HFFc6 (cell line): Measurements from ENCODE around the gene CCDC158. TPM values are rescaled to one million over a fixed set of nuclear protein-coding genes. Genes with fewer than 3 reads are reported as not detected.
A peak's percentile ranks its signal among the peaks of the same experiment; 100 is the strongest.

ENCODE experiments used
- DNase-seq: peaks from one replicate; pipeline ENCODE4 v3.0.0-alpha.2; 2018
- H3K27ac Mint-ChIP-seq: 2 replicates; pipeline ENCODE4 v1.8.0; 2020; ENCODE audit warnings: mild to moderate bottlenecking, mixed read lengths
- H3K27me3 Mint-ChIP-seq: 2 replicates; pipeline ENCODE4 v1.8.0; 2021; ENCODE audit warnings: mild to moderate bottlenecking, moderate library complexity, mixed read lengths; ENCODE audit not compliant: insufficient read depth
- H3K36me3 Mint-ChIP-seq: 2 replicates; pipeline ENCODE4 v1.8.0; 2021; ENCODE audit warnings: low read depth, mixed read lengths
- H3K4me1 Mint-ChIP-seq: 2 replicates; pipeline ENCODE4 v1.8.0; 2020; ENCODE audit warnings: low read depth, mixed read lengths
- H3K4me3 Mint-ChIP-seq: 2 replicates; pipeline ENCODE4 v1.8.0; 2020; ENCODE audit warnings: mild to moderate bottlenecking, moderate library complexity, mixed read lengths
- H3K9me3 Mint-ChIP-seq: 2 replicates; pipeline ENCODE4 v1.8.0; 2020; ENCODE audit warnings: mild to moderate bottlenecking, mixed read lengths
- total RNA-seq, 6 experiments: library from RNA; stranded (reverse); fragmentation: NEBNext Ultra II Directional; extraction: Animal tissue kit (Norgen Biotek cat#: 25700); gene quantifications; 2 replicates in 1 of 6; 3 replicates in 5 of 6; pipeline ENCODE4 v1.2.3, GENCODE V29; 2021
- TF ChIP-seq, protein P1 (sequence below): fragments of 200-600 bp; sonication (generic); IDR thresholded peaks from 2 replicates; pipeline ENCODE4 v1.5.0; 2021; ENCODE audit warnings: antibody characterized with exemption, mild to moderate bottlenecking

The CCDC158 gene
- total RNA-seq, 6 experiments from 2014 or later = 0.05 TPM; not detected in 5

DNA sequence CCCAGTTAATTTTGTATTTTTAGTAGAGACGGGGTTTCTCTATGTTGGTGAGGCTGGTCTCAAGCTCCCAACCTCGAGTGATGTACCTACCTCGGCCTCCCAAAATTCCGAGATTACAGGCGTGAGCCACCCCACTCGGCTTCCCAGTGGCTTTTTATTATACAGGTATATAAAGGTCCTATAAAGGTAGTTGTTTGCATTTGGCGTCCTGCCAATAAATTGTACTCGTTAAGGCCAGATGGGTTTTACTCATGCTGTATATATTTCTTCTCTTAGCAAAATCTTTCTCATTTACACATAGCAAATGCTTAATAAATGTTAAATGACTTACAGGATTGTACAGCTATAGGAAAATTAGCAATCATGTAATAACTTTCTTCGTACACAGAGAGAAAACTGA lies 20.9 kb upstream of the CCDC158 start:
- H3K4me1 Mint-ChIP-seq = no peaks in the 10 kb centered on the region
- no peak for DNase-seq

DNA sequence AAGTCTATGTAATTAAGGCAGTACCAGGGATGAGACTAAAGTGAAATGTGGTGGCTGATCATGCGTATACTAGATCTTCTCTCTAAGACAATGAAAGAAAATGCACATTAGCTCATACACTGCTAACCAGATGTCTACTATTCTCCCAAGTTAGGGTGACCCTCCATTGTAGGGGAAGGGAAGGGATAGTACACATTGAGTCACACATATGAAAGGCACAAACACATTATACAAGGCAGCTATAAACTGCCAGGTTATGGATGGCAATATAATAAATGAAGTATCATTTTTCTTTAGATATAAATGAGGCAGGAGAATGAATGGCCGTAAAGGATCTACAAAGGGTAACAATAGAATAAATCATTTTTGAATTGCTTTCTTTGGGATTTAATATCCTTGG lies 18.6 kb upstream of the CCDC158 start:
- Mint-ChIP-seq H3K4me1 (peaks cover 17% of the 10 kb centered on the region), H3K27me3 (peaks cover 14% of the 10 kb centered on the region), H3K27ac (no peak overlapping the region), H3K4me3 (no peak overlapping the region), H3K36me3 (no peaks in the 10 kb centered on the region), H3K9me3 (no peaks in the 10 kb centered on the region)
- no peak for DNase-seq
- TF ChIP-seq, protein P1, sequence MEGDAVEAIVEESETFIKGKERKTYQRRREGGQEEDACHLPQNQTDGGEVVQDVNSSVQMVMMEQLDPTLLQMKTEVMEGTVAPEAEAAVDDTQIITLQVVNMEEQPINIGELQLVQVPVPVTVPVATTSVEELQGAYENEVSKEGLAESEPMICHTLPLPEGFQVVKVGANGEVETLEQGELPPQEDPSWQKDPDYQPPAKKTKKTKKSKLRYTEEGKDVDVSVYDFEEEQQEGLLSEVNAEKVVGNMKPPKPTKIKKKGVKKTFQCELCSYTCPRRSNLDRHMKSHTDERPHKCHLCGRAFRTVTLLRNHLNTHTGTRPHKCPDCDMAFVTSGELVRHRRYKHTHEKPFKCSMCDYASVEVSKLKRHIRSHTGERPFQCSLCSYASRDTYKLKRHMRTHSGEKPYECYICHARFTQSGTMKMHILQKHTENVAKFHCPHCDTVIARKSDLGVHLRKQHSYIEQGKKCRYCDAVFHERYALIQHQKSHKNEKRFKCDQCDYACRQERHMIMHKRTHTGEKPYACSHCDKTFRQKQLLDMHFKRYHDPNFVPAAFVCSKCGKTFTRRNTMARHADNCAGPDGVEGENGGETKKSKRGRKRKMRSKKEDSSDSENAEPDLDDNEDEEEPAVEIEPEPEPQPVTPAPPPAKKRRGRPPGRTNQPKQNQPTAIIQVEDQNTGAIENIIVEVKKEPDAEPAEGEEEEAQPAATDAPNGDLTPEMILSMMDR = no peak

More for the DNA sequence above, 20.9 kb upstream of the CCDC158 start:
- H3K9me3 Mint-ChIP-seq = no peaks in the 10 kb centered on the region
- peaks cover 17% of the 10 kb centered on the region for H3K27me3 Mint-ChIP-seq
- H3K27ac Mint-ChIP-seq = no peak overlapping the region
- H3K4me3 Mint-ChIP-seq = no peak overlapping the region
- TF ChIP-seq, protein P1 = no peak
- H3K36me3 Mint-ChIP-seq = no peaks in the 10 kb centered on the region

DNA sequence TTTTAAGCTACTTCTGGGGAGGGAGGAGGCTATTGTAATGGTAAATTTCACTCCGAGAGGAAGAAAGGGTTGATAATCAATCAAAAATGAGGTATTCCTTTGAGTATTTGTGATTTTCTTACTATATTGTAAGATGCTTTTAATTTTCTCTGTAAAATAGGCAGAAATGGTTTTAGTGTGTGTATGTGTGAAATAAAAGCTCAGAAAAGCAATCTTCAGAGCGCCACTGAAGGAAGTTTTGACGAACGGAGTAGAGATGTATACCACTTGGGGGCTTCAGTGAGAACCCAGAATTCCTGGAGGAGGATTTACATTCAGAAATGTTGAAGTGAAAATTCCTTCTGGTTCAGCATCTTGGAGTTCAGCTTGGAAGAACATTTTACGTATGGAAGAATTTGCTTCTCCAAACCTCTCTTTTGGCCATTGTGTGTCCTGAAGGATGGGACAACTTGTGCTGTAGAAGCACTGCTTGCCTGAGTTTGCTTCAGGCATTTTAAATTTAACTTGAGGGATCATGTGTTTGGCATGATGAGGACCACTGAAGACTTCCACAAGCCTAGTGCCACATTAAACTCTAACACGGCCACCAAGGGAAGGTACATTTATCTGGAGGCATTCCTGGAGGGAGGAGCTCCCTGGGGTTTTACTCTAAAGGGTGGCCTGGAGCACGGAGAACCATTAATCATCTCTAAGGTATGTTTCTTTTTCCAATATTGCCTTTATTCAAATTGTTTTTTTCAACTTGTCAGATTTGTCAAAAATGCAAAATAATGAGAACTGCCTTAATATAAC lies 14.8 kb upstream of the CCDC158 start:
- H3K36me3 Mint-ChIP-seq = no peaks in the 10 kb centered on the region
- no peak overlapping the region for H3K27ac Mint-ChIP-seq
- peaks cover 8% of the 10 kb centered on the region; the same call in 1 of the 2 replicates for H3K27me3 Mint-ChIP-seq
- no peak for DNase-seq
- H3K4me1 Mint-ChIP-seq = peaks cover 20% of the 10 kb centered on the region
- no peaks in the 10 kb centered on the region for H3K9me3 Mint-ChIP-seq
- peak overlapping the region; percentile 81 for H3K4me3 Mint-ChIP-seq
- TF ChIP-seq, protein P1 = peak; percentile 12; the same call in 1 of the 2 replicates

DNA sequence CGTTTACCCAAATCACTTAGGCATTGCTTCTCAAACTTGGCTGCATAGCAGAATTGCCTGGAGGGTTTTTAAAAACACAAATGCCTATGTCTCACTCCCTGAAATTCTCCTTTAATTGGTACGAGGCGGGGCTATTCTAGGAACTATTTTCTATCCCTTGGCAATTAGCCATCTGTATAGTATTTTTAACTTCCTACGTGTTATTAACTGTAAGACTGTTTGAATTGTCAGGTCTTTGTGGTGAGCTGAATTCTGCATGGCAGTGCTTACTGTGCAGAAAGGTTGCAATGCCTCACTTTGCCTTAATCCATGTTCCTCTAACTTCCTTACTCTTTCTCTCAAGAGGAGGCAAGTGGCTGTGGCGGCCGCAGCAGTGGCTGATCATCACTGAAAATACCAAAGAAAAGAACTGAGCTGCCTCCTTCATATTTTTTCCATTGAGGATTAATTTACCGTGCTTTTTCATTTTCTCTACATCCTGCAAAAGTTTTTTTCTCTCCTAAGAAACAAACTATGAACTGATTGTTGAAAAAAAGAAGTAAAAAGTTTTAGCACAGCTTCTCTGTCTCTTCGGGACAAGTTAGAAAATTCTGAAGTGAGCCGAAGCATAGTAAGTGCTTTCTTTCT lies 14.1 kb upstream of the CCDC158 start, which contains the start of gene SHROOM3:
SHROOM3 (plus strand) TSS at position 329 of the 627 bp plus-strand sequence. CDS start 824 bp downstream, outside the sequence.
- peaks cover 8% of the 10 kb centered on the region; the same call in 1 of the 2 replicates for H3K27me3 Mint-ChIP-seq
- H3K9me3 Mint-ChIP-seq = no peaks in the 10 kb centered on the region
- peaks cover 20% of the 10 kb centered on the region for H3K4me1 Mint-ChIP-seq
- TF ChIP-seq, protein P1 = no peak
- H3K4me3 Mint-ChIP-seq = peak within 1 kb of the TSS; percentile 81
- peak; percentile 29 for DNase-seq
- no peaks in the 10 kb centered on the region for H3K36me3 Mint-ChIP-seq
- 0 out of 2 replicates have a peak within 1 kb of the TSS, but pooled peaks have one; percentile 6 for H3K27ac Mint-ChIP-seq

DNA sequence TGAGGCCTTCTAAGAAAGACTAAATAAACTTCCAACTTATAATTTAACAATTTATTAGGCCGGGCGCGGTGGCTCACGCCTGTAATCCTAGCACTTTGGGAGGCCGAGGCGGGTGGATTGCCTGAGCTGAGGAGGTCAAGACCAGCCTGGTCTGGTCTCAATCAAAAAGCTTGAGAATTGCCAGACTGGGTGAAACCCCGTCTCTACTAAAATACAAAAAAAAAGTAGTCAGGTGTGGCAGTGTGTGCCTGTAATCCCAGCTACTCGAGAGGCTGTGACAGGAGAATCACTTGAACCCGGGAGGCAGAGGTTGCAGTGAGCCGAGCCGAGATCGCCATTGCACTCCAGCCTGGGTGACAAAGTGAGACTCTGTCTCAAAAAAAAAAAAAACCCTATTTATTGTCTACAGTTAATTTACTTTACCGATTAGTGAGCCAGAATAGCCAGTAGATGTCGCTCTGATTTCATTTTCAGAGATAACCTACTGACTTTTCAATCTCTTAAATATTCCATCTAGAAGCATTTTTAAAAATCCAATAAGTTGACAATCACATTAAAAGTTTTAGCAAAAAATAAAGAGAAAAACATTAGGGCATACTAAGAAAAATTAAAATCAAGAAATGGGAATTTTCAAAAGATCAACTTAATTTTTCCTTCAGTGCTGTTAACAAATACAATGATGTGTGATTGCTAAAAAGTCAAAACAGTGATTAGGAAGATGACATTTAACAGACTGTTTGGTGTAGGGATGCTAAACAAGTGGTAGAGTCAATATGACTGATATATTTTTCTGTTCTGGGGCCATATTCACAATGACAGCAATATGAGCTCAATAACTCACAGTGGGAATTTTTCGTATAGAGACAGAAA lies 9.8 kb upstream of the CCDC158 start:
- Mint-ChIP-seq H3K27me3 (no peaks in the 10 kb centered on the region; the same call in 1 of the 2 replicates), H3K27ac (no peak overlapping the region), H3K4me1 (peaks cover 16% of the 10 kb centered on the region), H3K4me3 (peak overlapping the region; percentile 47; the same call in 1 of the 2 replicates), H3K36me3 (no peaks in the 10 kb centered on the region), H3K9me3 (no peaks in the 10 kb centered on the region)
- DNase-seq = peak; percentile 61
- TF ChIP-seq, protein P1 = peak; percentile 89
